Stimulated activated CD8-positive, alpha-beta memory T cell treated with anti-CD3 and anti-CD28 coated beads, Interleukin-4, amount 100 ng/mL, for 4 hours (primary cell): Measurements from ENCODE around the gene UGT2B17.

Experiments
- DNase-seq, 2 donors: peaks; one replicate each; pipeline ENCODE4 v3.0.0-alpha.2; 2020; ENCODE audit warnings: low read depth in 2 of 2, low spot score in 1 of 2

UGT2B17 gene

DNA sequence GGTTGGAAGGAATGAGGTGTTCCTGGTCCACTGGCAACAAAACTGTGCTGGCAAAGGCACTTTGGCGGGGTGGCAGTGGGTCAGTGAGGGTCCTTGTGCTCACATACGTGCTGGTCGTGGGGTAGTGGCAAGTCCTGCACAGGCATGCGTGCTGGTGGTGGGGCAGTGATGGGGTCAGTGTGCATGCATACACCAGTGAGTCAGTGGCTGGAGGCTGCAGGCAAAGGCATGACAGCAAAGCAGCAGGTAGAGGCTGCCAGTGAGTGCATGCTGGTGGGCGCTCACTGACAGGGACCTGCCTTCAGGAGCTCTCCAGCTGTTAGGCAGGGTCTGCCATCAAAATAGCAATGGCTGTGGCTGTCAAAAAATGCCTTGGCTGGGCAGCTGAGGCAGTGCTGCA is 86.8 kb downstream of the UGT2B17 start:
- no peak for DNase-seq
